CD4-positive, alpha-beta T cell treated with Interleukin-6 at 100 ng/mL for 8 hours (primary cell): ENCODE results near the gene FAM240A.
"Not testable (repeated sequence)": the region's sequence is repeated elsewhere in the genome, so short reads cannot be mapped to it uniquely, and the experiment has no call there.

ENCODE experiments used
- DNase-seq: peaks from one replicate; pipeline ENCODE4 v3.0.0-alpha.2; 2020; ENCODE audit warnings: mixed read lengths, low spot score

The FAM240A gene

DNA sequence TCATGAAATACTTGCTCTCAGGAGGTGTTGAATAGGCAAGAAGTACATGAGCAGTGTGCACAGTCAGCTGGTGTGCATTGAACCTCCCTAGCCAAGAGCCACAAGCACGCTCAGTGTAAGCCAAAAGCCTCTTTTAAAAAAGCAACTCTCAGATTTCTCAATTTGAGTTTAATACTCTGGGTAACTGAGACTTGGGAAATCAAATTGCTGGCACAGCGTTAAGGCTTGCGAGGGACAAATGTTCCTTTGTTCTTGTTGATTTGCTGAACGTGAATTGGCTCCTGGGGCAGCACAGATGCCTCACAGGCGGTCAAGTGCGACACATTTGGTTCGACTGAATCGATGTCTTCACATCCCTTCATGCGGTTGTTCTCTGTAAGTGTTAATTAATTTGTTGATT is at the start of gene FAM240A:
Gene FAM240A (plus strand): TSS at position 202 of the 400 bp plus-strand sequence. CDS start 159 bp downstream, at position 361.
- no peak for DNase-seq

DNA sequence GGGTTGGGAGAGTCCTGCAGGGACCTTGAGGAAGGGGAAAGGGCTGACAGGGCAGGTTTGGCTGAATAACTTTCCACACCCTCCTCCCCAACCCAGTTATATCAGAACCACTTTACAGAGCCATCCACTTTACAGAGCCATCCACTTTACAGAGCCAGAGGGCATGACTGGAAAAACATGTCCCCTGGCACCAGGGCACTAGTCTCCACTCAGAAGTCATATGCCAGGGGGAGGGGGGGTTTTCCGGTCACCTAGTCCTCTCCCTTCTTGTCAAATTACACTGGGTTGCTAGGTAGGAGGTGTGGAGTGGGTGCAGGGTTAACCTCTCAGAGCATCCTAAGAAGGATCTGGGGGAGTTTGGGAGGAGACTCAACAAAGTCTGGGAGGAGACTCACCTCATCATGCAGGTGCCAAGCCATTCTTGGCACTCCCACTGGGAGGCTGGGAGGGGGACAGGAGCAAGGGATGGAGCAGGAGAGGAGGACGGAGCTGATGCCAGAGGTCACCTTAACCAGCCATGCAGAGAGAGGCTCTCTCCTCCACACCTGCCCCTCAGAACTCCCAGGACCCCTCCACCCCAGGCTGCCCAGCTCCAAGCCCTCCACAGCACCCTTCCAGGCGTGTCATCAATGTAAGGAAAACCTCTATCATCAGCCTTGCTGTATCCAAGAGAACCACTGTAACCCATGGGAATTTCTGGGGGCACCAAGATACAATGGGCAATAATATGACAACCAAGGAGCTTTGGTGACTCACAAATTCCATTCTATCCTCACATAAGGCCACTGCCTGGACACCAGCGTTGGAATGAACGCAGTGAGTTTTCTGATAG is 47.9 kb upstream of the FAM240A start:
- no peak for DNase-seq

DNA sequence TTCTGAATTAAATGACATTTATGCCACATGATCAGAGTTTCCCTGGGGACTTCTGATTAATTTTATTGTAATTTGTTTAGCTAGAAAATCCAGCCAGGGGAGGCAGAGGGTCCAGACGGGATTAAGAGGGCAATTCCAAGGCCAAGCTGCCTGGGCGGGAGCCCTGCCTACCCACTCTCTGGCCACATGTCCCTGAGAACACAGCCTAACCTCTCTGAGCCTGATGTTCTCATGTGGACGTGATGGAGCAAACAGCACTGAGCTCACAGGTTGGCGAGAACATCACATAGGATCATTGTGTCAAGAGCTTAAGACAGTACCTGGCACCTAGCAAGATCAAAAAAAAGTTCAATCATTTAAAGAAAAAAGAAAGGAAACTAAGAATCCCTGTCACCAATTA is 47.2 kb upstream of the FAM240A start:
- no peak for DNase-seq

DNA sequence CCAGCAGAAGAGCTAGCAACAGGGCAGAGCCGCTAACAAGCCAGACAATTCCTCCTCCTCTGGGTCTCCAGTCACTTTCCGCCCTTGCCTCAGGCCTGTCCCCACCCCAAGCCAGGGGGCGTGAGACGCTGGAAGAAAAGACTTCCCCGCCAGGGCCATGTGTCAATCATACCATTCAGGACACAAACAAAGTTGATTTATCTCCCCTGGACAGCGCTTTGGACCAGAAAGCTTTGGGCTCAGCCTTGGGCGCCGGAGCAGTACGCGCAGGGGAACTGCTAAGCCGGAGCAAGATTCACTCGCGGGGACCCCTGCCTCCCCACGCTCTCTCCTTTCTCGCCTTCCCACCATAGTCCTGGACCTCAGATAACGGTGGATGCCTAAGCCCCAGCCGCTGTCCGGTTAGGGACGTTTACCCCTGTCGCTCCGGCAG is 46.7 kb upstream of the FAM240A start:
- no peak for DNase-seq

DNA sequence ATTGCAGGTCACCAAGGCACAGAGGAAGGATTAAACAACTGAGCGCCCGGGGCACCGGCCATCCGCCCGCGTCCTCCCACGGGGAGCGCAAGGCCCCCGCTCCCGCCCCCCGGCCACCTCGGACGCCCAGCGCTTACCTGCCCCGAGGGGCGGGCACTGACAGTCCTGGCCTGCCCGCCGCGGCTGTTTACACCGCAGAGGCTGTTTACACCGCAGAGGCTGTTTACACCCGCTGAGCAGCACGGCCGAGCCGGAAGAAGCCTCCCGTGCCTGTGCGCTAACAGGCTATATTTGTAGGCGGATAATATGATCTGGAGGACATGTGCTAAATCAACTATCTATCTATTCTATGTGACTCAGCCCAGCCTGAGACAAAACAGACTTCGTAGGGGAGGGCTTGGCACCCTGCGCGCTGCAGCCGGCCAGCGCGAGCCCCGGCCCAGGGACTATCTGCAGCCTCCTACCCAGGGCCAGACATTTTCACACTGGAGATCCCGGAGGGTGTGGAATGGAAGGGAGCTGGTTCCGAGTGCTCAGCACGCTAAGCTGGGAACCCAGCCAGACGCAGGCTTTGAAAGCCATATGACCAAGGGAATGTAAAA is 46.2 kb upstream of the FAM240A start, which contains the start of gene LRRC2:
Gene LRRC2 (minus strand): TSS at position 263 of the 602 bp plus-strand sequence. CDS start 14,711 bp downstream, outside the sequence.
- DNase-seq: peak; percentile 28

DNA sequence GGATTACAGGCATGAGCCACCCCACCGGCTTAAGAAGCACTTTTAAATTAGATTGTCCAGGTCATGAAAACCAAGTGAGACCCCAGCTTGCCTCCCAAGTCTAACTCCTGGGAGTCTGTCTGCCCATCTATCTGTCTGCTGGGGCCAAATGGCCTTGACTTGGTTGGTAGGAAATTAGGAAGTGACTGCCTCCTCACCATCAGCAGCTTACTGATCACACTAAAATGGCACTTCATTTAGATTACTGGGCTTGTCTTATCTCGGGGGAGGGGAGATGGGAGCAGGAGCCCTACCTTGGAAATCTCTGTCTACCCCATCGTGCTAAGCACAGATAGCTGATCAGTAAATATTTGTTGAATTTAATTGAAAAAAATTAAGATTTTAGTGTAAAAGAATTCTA is 40.6 kb upstream of the FAM240A start:
- no peak for DNase-seq

DNA sequence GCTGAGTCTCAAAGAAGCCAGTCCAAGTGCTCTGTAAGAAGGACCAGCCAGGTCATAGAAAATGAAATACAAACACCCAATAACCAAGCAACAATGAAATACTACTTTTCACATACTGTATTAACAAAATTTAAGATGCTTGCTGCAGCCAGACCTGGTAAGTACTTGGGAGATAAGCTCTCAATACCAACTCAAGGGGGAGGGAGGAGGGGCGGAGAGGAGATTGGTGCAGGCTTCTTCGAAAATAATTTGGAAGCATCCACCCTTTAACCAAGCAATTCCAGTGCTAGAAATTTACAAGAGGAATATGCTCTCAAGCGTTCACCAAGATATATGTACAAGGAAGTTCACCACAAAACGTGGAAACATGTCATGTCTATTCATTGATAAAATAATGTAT is 38.6 kb upstream of the FAM240A start:
- no peak for DNase-seq

DNA sequence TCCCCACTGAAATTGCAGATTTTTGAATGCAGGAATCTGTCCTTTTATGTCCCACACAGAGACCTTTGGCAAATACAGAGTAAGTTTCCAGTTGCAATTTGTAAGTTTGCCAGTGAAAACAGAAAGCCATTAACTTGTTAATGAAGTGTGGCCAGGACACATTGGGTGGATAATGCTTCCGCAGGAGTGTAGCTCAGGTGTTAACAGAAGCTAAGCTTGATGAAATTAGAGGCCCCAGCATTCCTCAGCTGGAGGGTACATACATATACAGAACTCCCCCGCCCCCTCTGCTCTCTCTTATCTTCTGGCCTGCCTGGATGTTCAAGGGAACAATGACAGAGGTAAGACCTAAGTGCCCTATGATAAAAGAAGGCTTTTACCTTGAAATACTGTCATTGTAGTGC is 38.1 kb upstream of the FAM240A start:
- no peak for DNase-seq

DNA sequence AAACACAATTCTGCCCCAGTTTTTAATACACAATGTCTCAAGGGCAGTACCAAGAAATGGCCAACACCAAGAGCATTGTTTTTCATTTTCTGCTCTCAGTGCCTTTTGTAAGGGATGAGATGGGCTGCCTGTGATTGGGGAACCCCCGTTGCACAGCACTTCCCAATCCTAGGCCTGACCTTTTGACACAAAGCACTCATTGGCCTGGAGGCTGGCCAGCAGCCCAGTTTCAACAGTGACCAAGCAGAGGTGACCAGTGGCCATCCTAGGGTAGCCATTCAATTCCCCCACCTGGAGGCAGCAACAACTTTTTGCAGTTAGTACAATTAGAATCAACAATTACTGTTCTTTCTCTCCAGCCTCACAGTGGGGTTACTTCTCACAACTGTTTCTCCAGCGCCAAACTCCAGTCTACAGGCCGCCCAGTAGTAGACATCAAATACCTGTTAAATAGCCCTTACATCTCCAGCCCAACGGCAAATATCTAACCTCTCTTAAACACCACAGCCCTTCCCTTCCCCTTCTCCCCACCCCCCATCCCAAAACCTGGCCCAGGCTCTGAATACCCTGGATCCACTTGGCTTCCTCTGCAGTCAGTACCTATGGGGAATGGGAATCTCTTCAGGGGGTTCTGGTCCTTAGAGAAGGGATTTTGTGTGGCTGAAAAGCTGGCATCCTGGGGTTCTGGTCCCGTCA is 37.3 kb upstream of the FAM240A start:
- no peak for DNase-seq

DNA sequence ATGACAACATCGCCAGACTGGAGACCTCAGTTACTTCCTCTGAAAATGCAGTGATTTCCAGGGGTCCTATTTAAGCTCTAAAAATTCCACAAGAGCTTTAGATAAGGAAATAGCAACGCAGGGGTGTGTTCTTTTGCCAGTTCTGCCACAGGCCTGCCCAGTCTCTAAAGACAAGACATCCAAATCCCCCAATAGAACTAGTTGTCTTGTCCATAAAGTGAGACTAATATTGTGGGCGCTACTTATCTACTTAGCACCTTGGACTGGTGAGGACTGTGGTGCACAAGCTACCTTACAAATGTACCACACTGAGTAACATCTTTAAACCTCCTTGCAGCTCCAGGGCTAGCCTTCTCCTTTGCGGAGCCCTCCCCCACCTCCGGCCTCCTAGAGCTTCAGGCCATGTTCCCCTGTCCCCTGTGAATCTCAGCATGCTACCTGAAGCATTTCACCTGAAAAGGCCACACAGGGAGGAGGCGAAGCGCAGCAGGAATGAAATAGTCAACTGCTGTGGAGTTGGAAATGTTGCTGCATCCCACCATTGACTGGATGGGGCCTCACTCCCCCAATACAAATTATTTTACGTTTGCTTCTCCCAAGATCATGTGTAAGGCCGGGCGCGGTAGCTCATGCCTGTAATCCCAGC is 36.6 kb upstream of the FAM240A start:
- no peak for DNase-seq

DNA sequence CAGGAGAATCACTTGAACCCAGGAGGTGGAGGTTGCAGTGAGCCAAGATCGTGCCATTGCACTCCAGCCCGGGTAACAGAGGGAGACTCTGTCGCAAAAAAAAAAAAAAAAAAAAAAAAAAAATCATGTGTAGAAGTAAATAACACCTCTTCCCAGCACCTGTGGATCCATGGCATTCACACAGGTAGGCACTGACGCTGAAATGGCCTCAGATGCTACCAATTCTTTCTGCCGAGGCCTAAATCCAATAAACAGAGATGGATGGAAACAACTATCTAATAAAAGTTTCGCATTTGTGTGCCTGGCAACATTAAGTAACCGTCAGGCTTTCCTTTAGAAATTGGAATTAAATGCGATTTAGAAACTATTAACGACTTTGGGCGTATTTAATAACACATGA is 35.9 kb upstream of the FAM240A start:
- DNase-seq: no peak

DNA sequence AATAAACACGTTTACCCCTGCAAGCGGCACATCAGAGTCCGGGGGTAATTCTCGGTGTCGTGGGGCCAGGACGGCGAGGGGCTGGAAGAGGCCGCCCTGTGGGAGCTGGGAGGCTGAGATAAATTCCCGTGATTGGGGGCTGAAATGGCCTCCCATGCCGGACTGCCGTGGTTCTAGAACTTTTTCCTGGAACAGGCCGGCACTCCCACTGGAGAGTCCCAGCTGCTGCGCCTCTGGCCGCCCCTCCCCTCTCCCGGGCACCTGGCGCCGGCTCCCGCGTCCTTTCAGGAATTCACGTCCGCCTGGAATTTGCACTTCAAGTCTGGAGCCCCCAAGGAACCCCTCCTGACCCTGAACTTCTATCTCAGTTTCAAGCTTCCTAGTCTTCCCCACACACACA is 35.4 kb upstream of the FAM240A start:
- DNase-seq: no peak

DNA sequence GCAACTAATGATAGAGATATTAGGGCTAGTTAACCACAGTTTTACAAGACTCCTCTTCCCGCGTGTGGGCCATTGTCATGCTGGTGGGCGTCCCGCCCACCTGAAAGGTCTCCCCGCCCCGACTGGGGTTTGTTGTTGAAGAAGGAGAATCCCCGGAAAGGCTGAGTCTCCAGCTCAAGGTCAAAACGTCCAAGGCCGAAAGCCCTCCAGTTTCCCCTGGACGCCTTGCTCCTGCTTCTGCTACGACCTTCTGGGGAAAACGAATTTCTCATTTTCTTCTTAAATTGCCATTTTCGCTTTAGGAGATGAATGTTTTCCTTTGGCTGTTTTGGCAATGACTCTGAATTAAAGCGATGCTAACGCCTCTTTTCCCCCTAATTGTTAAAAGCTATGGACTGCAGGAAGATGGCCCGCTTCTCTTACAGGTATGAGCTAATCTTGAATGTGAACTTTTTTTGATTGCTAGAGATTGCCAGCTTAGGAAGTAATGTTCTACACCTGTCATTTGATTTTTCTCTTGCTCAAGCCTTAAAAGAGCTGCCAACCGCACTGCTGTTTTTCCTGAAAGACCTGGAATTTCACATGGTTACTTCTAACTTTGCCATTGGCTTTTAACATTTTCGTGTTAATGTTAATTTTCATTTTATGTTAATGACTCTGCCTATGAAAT is 34.6 kb upstream of the FAM240A start:
- DNase-seq: not testable (repeated sequence)

DNA sequence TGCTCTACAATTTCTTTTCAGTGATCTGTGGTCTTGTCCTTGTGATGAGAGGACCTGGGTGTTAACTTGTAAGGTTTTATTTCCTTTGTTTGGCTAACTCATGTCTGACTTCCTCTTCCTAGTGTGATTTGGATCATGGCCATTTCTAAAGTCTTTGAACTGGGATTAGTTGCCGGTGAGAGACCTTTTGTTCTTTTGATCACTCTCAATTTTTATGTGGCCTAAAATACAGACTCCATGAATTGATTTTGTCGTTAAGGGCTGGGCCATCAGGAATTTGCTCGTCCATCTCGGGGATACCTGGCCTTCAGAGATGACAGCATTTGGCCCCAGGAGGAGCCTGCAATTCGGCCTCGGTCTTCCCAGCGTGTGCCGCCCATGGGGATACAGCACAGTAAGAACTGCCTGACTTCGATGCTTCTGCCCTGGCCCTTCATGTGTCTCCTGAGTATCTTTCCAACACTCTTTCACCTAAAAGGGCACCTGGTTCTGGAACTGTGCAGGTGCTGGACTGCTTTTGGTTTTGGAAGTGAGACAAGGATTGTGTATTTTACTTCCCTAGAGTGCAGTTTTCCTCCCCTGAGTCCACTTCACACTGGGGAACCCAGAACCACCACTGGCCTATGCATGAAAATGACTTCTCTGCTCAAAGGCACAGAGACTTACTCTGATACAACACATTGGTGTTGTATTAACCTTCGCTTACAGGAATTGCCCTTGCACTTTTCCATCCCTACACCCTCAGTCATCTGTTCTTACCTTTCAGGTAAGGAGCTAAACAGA is 33.2 kb upstream of the FAM240A start:
- no peak for DNase-seq

DNA sequence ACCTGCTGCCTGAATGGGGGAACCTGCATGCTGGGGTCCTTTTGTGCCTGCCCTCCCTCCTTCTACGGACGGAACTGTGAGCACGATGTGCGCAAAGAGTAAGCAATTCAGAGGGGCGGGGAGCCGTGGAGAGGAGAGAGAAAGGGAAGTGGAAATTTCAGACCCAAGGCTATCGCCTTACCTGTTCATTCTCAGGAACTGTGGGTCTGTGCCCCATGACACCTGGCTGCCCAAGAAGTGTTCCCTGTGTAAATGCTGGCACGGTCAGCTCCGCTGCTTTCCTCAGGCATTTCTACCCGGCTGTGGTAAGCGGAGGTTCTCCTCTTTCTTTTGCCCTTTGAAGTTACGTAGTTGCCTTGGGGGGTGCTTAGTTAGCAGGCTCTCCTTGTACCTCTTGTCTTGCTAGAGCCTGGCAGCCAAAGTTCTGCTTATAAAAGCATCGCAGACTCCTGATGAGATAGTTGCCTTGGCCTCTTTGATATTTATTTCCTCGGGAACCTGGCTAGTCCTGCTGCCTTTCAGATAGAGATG is 32.5 kb upstream of the FAM240A start:
- no peak for DNase-seq

DNA sequence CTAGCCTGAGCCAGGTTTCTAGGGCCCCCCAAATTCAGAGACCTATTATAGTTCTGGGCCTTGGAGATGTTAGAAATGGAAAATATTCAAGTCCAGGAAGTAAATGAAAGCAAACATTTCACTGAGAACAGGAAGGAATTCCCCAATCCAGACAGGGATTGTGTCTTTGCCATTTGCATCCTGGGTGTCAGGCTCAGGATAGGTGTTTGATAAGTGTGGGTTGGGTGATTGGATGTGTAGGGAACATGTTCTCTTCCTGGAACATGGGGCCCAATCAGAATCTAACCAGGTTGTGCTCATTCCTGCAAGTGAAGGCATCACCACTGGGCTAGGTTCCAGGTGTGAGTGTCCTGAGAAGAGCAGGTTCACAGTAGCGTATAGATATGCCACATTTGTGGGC is 31.6 kb upstream of the FAM240A start:
- no peak for DNase-seq

DNA sequence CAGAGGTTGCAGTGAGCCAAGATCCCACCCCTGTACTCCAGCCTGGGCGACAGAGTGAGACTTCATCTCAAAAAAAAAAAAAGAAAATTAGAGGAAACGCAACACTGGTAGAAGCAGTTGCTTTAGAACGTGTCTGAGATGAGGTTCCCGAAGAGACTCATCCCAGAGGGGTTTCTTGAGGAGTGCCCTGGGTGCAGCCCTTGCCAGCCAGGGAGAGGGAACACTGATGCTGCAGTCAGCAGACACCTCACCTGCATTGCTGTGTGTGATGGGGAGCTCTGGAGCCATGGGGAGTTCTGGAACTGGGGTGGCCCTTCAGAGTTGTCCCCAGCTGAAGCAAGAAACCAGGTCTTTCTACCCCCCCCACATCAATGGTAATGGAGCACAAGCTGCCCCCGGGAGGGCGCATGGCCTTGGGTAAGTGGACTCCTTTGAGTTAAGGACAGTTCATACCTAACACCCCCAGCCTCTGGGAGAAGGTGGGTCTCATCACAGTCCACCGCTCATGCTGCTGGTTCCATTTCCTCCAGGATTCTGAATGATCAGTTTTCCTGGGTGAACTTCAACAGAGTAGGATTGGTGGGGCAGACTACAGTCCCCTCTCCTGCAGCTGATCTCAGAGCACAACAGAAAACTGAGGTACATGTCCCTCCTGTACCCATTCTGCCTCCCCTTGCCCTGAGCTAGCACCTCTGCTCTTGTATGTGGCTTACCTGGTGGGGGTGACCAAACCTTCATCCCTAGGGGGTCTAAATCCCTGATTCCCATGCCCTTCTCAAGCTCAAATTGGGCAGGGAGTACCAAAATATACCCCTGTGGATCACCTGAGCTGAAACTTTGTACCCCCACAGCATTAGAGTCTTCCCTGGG is 27.5 kb upstream of the FAM240A start:
- DNase-seq: no peak

DNA sequence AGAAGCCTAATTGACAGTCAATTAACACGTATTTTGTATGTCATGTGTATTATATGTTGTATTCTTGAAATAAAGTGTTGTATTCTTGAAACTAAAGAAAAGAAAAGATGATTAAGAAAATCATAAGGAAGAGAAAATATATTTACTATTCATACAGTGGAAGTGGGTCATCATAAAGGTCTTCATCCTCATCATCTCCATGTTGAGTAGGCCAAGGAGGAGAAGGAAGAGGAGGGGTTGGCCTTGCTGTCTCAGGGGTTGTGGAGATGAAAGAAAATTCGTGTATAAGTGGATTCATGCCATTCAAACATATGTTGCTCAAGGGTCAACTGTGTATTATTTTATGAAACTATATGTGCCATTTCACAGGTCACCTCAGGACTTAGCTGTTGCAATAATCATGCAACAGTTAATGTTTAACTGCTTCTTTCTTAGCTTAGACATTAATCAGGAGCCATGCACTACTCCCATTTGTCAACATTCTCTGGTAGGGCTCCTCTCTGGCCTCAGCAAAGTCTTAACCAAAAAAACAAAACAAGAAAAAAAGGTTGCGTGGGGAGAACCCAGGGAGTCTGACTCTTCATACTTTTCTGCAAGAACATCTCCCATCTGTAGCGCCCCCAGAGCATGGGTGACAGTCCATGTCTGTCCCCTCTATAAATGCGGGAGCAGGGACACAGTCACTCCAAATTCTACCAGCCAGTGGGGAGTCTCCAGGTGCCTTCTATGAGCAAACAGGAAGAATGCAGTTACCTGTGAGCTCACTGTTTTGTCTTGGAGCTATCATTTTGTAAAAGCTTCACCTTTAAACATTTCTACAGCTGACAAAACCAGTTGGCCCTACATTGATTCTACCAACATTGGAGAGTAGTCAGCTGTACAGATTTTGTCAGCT is 26.3 kb upstream of the FAM240A start:
- no peak for DNase-seq
